Heart left ventricle (tissue), 16 donors: ENCODE results near the gene AIMP2. TPM values are rescaled to one million over a fixed set of nuclear protein-coding genes. Genes with fewer than 3 reads are reported as not detected.

ENCODE experiments used
- ATAC-seq, 4 donors: fragments of 200-7000 bp; cut with Tn5 transposase; one replicate each; pipeline ENCODE4 v1.9.1; 2020 to 2022; ENCODE audit warnings: moderate library complexity in 4 of 4, mild to moderate bottlenecking in 3 of 4, moderate number of reproducible peaks in 1 of 4
- DNase-seq, 5 donors: peaks; one replicate each; pipeline ENCODE4 v3.0.0-alpha.2; 2020
- H3K27ac ChIP-seq, 12 donors: fragments of 200-600 bp; sonication (generic) in 4 of 12; one replicate each; pipeline versions ENCODE4 v1.5.0 to v1.8.0; 2016 to 2022; ENCODE audit warnings: mild to moderate bottlenecking in 2 of 12
- H3K27me3 ChIP-seq, 9 donors: fragments of 200-600 bp; sonication (generic) in 2 of 9; one replicate each; pipeline versions ENCODE4 v1.5.1 to v1.8.0; 2016 to 2022; ENCODE audit warnings: mild to moderate bottlenecking in 3 of 9
- H3K36me3 ChIP-seq, 9 donors: fragments of 200-600 bp; sonication (generic) in 2 of 9; one replicate each; pipeline versions ENCODE4 v1.5.0 to v1.8.0; 2018 to 2022; ENCODE audit warnings: mild to moderate bottlenecking in 2 of 9
- H3K4me1 ChIP-seq, 12 donors: fragments of 200-600 bp; sonication (generic) in 4 of 12; one replicate each; pipeline versions ENCODE4 v1.5.0 to v1.8.0; 2016 to 2022; ENCODE audit warnings: mild to moderate bottlenecking in 3 of 12
- H3K4me3 ChIP-seq, 12 donors: fragments of 200-600 bp; sonication (generic) in 4 of 12; one replicate each; pipeline versions ENCODE4 v1.5.0 to v1.8.0; 2017 to 2022; ENCODE audit warnings: mild to moderate bottlenecking in 9 of 12, moderate library complexity in 4 of 12
- H3K9me3 ChIP-seq, 12 donors: fragments of 200-600 bp; sonication (generic) in 4 of 12; one replicate each; pipeline versions ENCODE4 v1.5.0 to v1.8.0; 2016 to 2022; ENCODE audit warnings: mild to moderate bottlenecking in 1 of 12
- CTCF ChIP-seq, 12 donors: fragments of 200-600 bp; sonication (generic) in 4 of 12; IDR thresholded peaks; one replicate each; pipeline versions ENCODE4 v1.5.0 to v1.8.0; 2018 to 2022; ENCODE audit warnings: antibody characterized with exemption in 12 of 12, mild to moderate bottlenecking in 5 of 12
- POLR2A ChIP-seq, 2 donors: fragments of 450-650 bp; IDR thresholded peaks; one replicate each; pipeline ENCODE4 v1.6.1; 2017; ENCODE audit warnings: antibody characterized with exemption in 2 of 2, mild to moderate bottlenecking in 2 of 2, moderate library complexity in 2 of 2
- WGBS, 4 donors: extraction: QIAGEN DNeasy Blood & Tissue Kit in 2 of 4; methylation state at CpG; one replicate each; pipeline versions ENCODE4 v1.1.5 to v1.1.7; 2013 to 2018; 5-methylcytosine and 5-hydroxymethylcytosine counted together
- intact Hi-C, 10 donors: fragments of 100-400 bp; cut with DNase I; formaldehyde crosslinking; loops; one replicate each; pipeline versions ENCODE4 v1.11.1 to v1.14.2; 2022
- polyA plus RNA-seq, 2 donors: library from polyadenylated mRNA; stranded (reverse); fragments of 200-250 nt; gene quantifications; one replicate each; pipeline ENCODE4 v1.2.3, GENCODE V29; 2013
- total RNA-seq, 9 donors: library from RNA; depleted of rRNA in 2 of 9; stranded (reverse); fragments of >200 nt in 2 of 9; fragmentation: NEBNext Ultra II Directional in 3 of 9; extraction: Animal tissue kit (Norgen Biotek cat#: 25700) in 3 of 9; gene quantifications; one replicate each; pipeline versions ENCODE4 v1.1.0 to v1.2.4, GENCODE V29; 2016 to 2023
- donor health status: ischemic (EF 13 %, LVEDD 7.1; RV severe dilation, severe dysfunction).
- donor health status: healthy with polysubstance abuse.
- donor health status: DM: no; HTN: yes; CAD: no.
- donor health status: DM: no; HTN: no; CAD: no.
- donor health status: ischemic (EF 25% LVEDD 6.9; RV normal size, moderate dysfunction).
- donor health status: ischemic (EF 25% LVEDD 5.7; RV mildly dilated, moderate dysfunction).
- donor health status: healthy.
- donor health status: DM: yes; HTN: yes; CAD: no.
- donor health status: ischemic (EF 35%, LVEDD 5.7; RV mildly dilated, moderate dysfunction).
- donor health status: nonischemic (EF 11% LVEDD 7.7; RV severe dilation, severe dysfunction).
- donor health status: DM: yes; HTN: yes; CAD: no.
- donor health status: PGD.
- donor health status: ischemic (EF 29% LVEDD 5.4; RV normal size, mild dysfunction).
- donor health status: nonischemic (EF 23%, LVEDD 6.1; RV moderate dilation, normal function).

The AIMP2 gene
- total and polyA plus RNA-seq, 11 donors: 25.0 to 105 (median 51.1) TPM

- no peaks in the 10 kb centered on the region for H3K27me3 ChIP-seq
- H3K4me3 ChIP-seq: no peak overlapping the region
- no peaks in the 10 kb centered on the region for H3K9me3 ChIP-seq
- DNase-seq (no peak), ATAC-seq (no peak)
- TF ChIP-seq POLR2A (IDR thresholded peaks at IDR 0.05) (no peak), CTCF (IDR thresholded peaks at IDR 0.05) (no peak)
- H3K4me1 ChIP-seq: peaks cover 0 to 21% (median 4%) of the 10 kb centered on the region in 12 donors
- H3K27ac ChIP-seq: no peak overlapping the region
- intact Hi-C loops: no loop called here
- peaks cover 0 to 100% (median 98%) of the 10 kb centered on the region in 9 donors for H3K36me3 ChIP-seq
- WGBS, 4 donors: 89 to 94% (median 91%) methylated on average over 11 of the region's 11 CpGs
These were observed 11.6 kb downstream of the AIMP2 start for GRCh38 chr7:6020371-6021286.

GRCh38 chr7:6022707-6023106 is 13.6 kb downstream of the AIMP2 start:
- DNase-seq: no peak
- ATAC-seq: no peak
- intact Hi-C loops: no loop called here
- H3K27me3 ChIP-seq: no peaks in the 10 kb centered on the region
- H3K9me3 ChIP-seq: no peaks in the 10 kb centered on the region
- peaks cover 0 to 100% (median 95%) of the 10 kb centered on the region in 9 donors for H3K36me3 ChIP-seq
- TF ChIP-seq CTCF (IDR thresholded peaks at IDR 0.05) (no peak), POLR2A (IDR thresholded peaks at IDR 0.05) (no peak)
- H3K4me3 ChIP-seq: no peak overlapping the region
- 84 to 92% (median 92%) methylated on average over 3 of the region's 3 CpGs for WGBS, 4 donors
- no peak overlapping the region for H3K27ac ChIP-seq
- peaks cover 0 to 37% (median 9%) of the 10 kb centered on the region in 12 donors for H3K4me1 ChIP-seq

DNA sequence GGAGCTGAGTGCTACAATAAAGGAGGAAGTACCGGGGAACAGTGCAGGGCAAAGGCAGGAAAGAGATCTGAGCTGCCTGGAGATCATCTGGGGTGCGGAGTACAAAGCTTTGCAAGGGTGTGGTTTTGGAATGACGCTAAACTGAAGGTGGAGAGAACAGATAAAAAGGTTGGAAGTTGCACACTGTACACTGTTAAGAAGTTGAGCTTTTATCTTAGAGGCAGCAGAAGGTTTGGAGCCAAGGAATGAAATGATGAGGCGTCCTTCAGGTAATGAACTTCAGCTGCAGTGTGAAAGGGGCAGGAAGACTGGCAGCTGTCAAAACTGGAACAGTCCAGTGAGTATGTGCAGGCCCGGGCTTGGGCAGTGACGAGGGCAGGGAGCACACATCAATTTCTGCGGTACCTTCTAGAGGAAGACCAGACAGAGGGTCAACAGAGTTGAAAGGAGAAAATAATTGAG is 14.9 kb downstream of the AIMP2 start:
- H3K9me3 ChIP-seq: no peaks in the 10 kb centered on the region
- TF ChIP-seq CTCF (IDR thresholded peaks at IDR 0.05) (no peak), POLR2A (IDR thresholded peaks at IDR 0.05) (no peak)
- ATAC-seq: no peak
- H3K27ac ChIP-seq: no peak overlapping the region
- no peak for DNase-seq
- no peak overlapping the region for H3K4me3 ChIP-seq
- intact Hi-C loops: no loop called here
- H3K36me3 ChIP-seq: peaks cover 0 to 100% (median 92%) of the 10 kb centered on the region in 9 donors
- 83 to 90% (median 87%) methylated on average over 7 of the region's 7 CpGs for WGBS, 4 donors
- H3K4me1 ChIP-seq: peaks cover 0 to 37% (median 9%) of the 10 kb centered on the region in 12 donors
- no peaks in the 10 kb centered on the region for H3K27me3 ChIP-seq
